NCI-H2171 treated with DMSO at 0.1 percent for 48 hours (cell line): Measurements from ENCODE around the gene PRAME.
"Not testable (repeated sequence)": the region's sequence is repeated elsewhere in the genome, so short reads cannot be mapped to it uniquely, and the experiment has no call there.

Experiments used
- DNase-seq: peaks from one replicate; lab custom pipeline; 2025; lab: John Stamatoyannopoulos, UW

PRAME gene

GRCh38 chr22:22550789-22551434, 8.2 kb downstream of the PRAME start:
- no peak for DNase-seq

DNA sequence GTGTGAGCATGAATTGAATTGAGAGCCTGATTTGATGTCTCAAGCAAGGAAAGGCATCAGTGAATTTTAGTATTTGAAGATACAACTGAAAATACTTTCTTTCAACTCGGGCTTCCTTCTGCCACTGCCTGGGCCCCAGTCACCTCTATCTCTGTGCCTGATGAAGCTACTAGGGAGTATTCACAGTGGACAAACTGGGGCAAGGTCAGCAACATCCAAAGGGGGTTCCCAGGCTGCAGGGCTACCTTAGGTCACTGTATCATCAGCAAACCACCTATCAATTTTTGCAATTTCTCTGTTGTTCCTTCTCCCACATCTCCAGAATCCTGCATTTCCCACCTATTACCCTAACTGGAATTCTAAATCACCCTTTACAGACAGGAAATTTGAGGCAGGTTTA, 10.2 kb downstream of the PRAME start:
- DNase-seq, result no peak

DNA sequence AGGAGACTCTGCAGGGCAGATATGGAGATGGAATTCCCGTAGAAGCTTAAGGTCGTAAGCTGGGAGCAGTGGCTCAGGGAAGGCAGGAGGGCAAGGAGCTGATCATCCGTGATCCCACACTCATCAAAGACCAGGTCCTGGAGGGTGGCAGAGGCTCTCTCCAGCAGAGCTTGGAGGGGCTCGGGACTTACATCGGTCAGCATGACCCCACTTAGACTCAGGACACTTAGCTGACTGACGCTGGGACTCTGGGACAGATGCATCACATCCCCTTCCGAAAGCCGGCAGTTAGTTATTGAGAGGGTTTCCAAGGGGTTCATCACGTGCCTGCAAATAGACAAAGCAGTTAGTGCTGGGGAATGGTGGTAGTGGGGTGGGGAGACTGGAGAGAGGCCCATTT, 10.7 kb downstream of the PRAME start:
- DNase-seq, result no peak

GRCh38 chr22:22547692-22548300, 11.3 kb downstream of the PRAME start:
- DNase-seq, result no peak

GRCh38 chr22:22547226-22547625, 11.8 kb downstream of the PRAME start:
- DNase-seq, result no peak

GRCh38 chr22:22546490-22546889, 12.6 kb downstream of the PRAME start:
- no peak for DNase-seq

DNA sequence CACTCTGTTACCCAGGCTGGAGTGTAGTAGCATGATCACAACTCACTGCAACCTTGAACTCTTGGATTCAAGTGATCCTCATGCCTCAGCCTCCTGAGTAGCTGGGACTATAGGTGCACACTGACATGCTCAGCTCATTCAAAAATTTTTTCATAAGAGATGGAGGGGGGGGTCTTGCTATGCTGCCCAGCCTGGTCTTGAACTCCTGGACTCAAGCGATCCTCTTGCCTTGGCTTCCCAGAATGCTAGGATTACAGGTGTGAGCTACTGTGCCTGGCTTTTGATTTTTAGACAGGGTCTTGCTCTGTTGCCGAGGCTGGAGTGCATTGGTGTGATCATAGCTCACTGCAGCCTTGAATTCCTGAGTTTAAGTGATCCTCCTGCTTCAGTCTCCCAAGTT, 14.0 kb downstream of the PRAME start:
- no peak for DNase-seq

GRCh38 chr22:22538226-22538989, 20.7 kb downstream of the PRAME start:
- no peak for DNase-seq

DNA sequence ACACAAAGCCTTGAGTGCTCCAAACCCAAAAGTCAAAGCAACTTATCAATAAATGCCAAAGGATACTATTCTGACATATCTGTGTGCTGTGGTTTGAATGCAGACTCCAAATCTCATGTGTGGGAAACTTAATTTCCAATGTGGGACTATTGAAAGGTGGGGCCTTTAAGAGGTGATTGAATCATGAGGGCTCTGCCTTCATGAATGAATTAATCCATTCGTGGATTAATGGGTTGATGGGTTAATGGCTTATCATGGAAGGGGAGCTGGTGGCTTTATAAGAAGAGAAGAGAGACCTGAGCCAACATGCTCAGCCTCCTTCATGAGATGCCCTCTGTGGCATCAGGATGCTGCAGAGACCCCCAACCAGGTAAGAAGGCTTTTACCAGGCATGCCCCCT, 22.1 kb downstream of the PRAME start:
- DNase-seq, result no peak

DNA sequence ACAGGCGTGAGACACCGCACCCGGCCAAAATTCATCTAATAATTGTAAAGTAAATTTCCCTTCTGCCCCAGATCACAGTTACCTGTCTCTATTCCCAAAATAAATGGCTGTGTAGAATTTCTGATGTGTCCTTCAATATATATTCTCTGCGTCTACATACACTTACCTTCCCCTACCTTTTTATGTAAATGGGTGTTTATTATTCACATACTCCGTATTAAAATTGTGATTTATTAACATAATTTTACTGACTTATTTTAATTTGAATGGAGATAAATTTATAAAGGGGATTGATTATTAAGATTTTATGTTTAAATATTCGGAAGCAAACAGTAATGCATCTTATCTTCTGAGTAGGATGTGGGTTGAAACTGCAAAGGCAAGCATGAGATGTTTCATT, 22.6 kb downstream of the PRAME start:
- DNase-seq, result no peak

GRCh38 chr22:22535662-22536061, 23.4 kb downstream of the PRAME start:
- no peak for DNase-seq

DNA sequence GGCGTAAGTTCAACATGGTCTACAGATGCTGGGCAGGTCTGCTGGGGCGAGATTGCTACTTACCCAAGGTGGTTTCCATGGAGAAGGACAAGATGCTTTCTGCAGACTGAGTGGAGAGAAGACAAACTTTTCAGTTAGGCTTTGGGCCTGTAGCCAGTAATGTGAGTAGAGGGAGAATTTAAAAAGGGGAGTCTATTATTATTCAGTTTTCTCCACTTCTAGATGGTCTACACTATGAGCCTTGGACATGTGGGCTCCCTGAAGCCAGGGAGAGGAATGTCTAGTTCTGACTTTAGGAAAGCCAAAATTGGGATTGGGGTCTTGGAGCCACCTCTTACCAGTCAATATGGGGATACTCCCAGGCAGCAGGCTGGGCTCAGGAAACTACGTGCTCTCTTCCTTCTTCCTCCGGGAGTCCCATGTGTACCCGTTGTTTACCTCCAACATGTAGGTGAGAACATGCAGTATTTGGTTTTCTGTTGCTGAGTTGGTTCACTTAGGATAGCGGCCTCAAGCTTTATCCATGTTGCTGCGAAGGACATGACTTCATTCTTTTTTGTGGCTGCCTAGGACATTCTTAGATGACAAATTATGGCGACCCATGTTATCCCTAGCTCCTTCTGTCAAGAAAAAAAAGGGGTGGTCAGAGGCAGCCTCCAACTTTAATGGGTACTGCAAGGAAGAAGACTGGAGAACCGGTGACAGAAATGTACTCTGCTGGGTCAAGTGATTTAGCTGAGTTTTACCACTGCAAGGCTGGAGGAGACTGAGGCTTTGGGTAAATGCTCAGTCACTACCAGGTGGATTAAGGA, 24.3 kb downstream of the PRAME start:
- no peak for DNase-seq

DNA sequence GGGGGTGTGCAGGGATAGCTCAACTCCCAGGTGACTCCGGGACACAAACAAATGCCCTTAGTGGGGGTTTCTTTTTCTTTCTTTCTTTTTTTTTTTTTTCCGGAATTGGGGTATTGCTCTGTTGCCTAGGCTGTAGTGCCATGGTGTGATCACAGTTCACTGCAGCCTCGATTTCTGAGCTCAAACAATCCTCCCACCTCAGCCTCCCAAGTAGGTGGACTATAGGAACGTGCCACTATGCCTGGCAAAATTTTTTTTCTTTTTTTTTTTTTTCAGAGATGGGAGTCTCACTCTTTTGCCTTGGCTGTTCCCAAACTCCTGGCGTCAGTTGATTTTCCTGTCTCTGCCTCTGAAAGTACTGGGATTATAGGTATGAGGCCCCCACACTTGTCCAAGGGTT, 25.2 kb downstream of the PRAME start:
- DNase-seq, result no peak

DNA sequence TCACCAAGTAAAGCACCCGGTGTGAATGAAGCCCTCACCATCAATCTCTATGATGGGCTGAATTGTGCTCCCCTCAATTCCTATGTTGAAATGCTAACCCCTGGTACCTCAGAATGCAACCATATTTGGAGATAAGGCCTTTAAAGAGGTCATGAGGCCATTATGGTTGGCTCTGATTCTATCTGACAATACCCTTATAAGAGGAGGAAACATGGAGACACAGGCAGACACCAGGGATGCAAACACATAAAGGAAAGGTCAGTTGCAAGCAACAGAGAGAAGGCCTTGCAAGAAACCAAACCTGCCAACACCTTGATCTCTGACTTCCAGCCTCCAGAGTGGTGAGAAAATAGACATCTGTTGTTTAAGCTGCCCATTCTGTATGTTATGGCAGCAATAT, 25.6 kb downstream of the PRAME start:
- DNase-seq, result no peak

GRCh38 chr22:22532547-22533071, 26.5 kb downstream of the PRAME start:
- DNase-seq, result not testable (repeated sequence)

- no peak for DNase-seq
Observed at GRCh38 chr22:22531770-22532546, 27.1 kb downstream of the PRAME start.

- DNase-seq, result no peak
Observed at GRCh38 chr22:22528780-22529179, 30.3 kb downstream of the PRAME start.

- no peak for DNase-seq
Observed at GRCh38 chr22:22527312-22527711, 31.8 kb downstream of the PRAME start.

DNA sequence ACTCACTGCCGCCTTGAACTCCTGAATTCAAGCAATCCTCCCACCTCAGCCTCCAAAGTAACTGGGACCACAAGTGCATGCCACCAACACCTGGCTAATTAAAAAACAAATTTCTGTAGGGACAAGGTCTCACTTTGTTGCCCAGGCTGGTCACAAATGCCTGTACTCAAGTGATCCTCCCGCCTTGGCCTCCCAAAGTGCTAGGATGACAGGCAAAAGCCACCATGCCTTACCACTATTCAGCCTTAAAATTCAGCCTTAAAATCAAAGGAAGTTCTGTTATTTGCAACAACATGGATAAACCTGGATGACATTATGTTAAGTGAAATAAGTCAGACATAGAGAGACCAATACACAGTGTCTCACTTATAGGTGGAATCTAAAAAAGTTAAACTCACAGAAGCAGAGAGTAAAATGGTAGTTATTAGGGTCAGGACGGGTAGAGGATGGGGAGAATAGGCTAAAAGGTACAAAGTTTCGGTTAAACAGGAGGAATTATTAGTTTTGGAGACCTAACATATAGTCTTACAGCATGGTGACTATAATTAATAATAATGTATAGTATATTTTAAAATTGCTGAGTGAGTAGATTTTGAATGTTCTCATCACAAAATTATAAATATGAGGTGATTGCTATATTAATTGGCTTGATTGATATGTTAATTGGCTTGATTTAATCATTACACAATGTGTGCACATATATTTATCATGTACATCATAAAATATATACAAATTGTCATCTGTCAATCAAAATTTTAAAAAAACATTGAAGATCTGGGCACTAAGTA, 32.7 kb downstream of the PRAME start:
- DNase-seq, result no peak

DNA sequence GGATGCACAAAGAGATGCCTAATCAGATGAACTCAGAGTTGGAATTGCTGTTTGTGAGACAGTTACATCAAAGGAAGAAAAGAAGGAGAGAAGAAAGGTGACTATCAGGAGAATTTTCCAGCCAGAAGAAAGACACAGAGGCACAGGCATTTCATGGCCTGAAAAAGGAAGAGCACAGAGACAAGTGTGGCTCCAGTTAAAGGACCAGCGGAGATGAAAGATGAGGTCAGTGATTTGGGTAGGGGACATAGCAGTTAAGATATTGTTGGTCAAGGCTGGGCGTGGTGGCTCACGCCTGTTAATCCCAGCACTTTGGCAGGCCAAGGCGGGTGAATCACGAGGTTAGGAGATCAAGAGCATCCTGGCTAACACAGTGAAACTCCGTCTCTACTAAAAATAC, 35.6 kb downstream of the PRAME start:
- DNase-seq, result no peak

DNA sequence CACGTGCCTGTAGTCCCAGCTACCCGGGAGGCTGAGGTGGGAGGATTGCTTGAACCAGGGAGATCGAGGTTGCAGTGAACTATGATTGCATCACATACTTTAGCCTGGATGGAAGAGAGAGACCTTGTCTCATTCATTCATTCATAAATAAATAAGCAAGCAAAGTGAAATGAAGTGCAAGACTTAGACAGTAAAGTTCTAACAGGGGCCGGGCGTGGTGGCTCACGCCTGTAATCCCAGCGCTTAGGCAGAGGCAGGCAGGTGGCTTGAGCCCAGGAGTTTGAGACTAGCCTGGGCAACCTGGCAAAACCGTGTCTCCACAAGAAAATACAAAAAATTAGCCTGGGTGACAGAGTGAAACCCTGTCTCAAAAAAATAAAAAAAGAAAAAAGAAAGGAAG, 37.4 kb downstream of the PRAME start:
- DNase-seq, result no peak
